Superior temporal gyrus (tissue), 1 donor: ENCODE measurements around the gene BICD2.

Experiments used
- DNase-seq: peaks from one replicate; pipeline ENCODE4 v3.0.0-alpha.2; 2016; ENCODE audit errors: extremely low spot score

Gene BICD2

DNA sequence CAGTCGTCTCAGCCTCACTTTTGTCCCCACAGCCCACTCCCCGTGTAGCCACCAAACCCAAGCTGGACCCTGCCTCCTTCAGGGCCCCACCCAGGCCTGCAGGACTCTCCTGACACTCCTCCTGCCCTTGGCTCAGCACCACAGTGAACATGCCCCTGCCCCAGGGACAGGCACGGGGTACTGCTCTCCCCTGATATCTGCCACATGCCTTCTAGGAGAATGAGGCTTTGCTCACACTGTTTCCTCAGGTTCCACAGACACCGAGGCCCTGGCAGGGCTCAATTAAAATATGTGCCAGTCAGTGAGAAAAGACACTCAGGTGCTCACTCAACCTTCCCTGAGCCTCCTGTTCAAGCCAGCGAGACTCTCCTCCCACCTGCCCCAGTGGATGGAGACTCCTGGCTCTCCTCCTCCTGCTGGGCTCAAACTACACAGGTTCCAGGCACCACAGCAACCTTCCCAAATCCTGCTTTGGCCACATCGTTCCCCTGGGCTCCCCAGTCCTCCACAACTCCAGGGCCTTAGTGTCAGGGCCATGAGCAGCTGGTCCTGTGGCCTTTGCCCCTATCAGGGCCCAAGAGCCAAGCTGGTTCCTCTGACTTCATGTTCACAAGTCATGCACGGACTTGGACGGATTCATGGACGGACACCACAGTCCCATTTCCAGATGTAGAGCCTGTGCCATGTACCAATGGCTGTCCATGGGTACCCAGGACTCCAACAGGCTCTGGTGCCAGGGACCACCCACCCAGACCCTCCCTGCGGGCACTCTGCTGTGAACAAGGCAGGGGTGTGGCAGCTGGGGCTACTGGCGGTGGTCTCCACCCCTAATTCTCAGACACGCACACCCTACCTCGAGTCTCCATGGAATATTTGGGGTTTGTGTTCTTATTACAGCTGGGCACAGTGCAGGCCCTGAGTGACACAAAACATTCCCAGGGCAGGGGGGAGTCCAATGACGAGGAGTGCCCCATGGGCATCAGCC is 36.6 kb downstream of the BICD2 start:
- DNase-seq: no peak

GRCh38 chr9:92726971-92727715 is 37.5 kb downstream of the BICD2 start:
- DNase-seq: no peak

GRCh38 chr9:92726348-92726747 is 38.3 kb downstream of the BICD2 start:
- no peak for DNase-seq

- no peak for DNase-seq
These were observed 38.9 kb downstream of the BICD2 start for GRCh38 chr9:92725766-92726165.

GRCh38 chr9:92725266-92725545 is 39.4 kb downstream of the BICD2 start:
- no peak for DNase-seq

- no peak for DNase-seq
These were observed 39.9 kb downstream of the BICD2 start for GRCh38 chr9:92724528-92725265.

DNA sequence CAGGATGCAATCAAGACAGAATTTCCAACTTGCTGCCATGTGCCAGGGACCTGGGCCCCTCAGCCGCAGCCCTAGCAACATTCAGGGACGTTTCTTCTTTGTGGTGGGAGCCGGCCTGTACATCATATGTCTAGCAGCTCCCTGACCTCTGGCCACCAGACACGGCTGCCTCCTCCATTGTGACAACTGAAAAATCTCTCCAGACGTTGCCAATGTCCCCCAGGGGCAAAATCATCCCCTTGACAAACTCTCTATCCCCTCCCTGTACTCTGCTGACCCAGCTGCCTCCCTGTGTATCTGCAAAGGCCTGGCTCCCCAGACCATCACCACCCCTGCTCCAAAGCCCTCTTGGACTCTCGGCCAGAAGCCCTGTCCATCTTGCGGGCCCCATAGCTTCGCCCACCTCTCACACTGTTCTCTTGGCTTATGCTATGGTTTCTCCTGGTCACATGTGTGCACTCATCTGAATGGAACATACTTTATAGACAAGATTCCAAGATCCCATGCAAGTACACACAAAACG is 40.8 kb downstream of the BICD2 start:
- no peak for DNase-seq

- DNase-seq: peak; percentile 90
These were observed 41.4 kb downstream of the BICD2 start for GRCh38 chr9:92723299-92723625.

DNA sequence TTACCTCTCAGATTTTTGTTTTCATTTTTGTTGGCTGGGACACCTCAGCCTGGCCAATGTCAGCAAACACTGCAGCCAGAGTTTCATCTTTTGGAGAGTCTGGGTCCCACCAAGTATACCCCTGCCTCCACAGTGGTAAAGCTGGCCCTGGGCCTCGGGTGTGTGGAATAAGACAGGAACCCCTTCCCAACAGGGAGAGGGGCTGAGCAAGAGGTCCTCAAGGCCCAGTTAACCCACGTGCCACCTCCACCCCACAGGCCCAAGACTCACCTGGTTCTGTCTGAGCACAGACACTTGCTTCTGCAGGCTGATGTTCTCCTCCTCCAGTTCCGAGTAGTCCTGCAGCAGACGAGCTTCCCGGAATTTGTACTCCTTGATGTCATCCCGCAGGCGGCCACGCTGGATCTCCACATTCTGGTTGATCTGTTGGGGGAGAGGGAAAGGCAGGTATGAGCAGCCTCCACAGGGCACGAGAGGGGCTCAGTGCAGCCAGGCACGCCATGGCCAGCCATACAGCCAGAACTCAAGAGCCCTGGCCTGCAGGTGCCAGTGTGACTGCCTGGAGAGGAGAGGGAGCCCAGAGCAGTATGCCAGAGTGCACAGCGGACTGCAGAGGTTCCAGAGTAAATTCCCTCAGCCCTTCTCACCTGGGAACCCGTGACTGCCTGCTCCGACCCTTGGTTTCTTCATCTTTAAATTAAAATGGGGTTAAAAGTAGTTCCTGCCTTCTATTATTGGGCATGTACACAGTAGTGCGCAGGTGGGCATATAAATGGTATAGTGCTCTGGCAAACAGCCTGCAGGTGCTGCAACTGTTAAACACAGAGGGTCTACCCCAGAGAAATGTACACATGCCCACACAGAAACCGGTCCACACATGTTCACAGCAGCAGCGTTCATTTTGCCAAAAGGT is 42.0 kb downstream of the BICD2 start:
- no peak for DNase-seq

- DNase-seq: no peak
These were observed 43.1 kb downstream of the BICD2 start for GRCh38 chr9:92721548-92721947.

DNA sequence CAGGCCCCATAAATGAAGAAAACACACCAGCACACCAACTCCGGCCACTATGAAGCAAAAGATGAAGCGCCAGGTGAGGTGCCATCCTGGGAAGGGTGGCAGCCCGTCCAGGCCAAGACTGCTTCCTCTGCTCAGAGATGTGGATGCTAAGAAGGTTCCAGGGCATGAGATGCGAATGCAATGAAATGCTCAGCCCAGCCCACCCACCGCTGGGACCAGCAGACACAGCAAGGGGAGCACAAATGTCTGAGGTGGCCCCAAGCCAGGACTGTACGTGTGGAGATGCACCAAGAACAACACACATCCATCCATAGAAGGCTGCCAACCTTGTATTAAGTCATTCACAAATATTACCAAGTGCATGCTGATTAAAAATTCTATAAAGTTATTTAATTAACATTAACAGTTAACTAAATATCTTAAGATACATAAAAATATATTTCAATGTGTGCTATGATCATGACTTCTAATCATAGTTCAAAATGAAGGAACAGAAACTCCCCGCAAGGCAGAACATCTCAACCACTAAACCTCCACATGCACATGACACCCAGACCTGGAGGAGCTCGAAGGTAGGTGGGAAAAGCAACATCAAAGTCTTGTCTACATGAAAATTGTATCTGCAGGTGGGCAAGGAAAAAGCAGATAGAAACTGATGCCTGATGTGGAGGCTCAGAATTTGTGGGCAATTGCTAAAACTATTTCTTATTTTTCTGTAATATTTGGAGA is 43.7 kb downstream of the BICD2 start:
- DNase-seq: no peak

DNA sequence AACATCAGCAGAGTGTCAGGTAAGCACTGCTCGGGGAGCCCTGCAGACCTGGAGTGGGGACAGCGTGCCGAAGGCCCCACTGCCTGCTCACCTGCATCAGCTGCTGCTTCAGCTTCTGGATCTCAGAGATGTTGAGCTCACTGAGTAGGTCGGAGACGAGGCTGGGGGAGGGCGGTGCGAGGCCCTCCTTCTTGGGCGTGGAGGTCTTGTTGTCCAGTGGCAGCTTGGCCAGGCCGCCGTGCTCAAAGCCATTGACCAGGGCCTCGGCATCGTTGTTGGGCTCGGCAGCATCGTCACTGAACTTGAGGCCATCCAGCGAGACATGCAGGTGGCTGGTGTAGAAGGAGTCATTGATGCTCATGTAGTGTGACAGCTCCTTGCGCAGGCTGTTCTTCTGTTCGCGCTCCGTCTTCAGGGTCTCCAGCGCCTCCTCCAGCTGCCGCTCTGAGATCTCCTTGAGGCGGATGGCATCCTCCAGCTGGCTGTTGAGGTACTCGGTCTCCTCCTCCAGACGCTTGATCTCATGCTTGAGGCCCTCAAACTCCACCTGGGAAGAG is 44.3 kb downstream of the BICD2 start:
- no peak for DNase-seq

DNA sequence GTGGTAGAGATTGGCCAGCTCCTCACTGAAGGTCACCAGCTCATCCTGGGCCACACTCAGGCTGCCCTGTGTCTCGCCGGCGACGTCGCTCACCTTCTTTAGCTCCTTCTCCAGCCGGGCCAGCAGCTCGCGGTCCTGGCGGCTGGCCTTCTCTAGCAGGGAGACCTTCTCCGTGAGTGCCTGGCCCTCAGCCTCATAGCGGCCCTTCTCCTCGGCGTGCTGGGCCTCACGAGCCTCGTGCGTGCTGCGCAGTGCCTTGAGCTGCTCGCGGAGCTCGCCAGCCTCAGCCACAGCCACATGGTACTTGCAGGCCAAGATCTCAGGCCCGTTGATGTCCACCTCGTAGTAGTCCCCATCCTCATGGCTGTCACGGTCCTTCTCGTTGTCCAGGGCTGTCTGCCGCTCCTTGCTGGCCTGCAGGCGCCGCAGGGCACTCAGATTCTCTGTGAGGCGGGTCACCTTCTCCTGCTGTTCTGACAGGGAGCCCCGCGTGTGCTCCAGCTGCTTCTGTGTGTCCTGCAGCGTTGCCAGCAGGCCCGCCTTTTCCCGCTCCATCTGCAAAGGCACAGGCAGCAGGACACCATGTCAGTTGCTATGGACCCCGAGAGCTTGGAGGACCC is 45.5 kb downstream of the BICD2 start:
- DNase-seq: no peak

DNA sequence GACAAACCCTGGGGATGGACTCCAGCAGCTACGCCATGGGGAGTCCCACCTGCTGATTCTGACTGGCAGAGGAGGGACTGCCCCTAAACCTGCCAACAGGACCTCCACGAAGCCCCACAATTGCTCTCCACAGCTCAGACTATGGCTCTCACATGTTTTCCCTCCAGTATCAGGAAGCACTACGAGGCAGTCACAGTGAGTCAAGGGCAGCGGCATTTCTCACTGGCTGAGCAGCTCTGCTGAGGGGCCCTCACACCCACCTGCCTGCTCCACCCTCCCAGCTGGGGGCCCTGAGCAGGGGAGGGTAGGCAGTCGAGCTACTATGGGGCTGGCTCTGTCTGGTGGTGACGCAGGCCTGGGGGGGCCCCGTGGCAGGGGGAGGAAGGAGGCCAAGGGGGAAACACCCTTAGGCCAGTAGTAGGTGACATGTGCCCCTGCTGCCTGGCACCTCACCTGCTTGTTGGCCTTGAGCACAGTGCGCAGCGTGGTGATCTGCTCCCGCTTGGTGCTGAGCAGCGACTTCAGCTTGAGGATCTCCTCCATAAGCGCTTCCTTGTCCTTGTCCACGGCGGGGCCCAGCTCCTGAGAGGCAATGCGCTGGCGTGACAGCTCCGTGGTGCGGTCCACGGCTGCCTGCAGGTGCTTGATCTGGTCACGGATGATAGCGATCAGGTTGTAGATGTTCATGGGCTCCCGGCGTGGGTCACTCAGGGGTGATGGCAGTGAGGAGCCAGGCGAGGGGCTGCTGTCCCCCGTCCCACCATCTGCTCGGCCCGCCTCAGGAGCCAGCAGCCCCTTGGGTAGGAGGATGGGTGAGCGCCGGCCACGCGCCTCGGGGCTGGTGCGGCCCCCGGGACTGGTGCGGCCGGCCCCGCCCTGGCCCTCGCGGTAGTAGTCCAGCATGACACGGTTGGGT is 46.3 kb downstream of the BICD2 start:
- DNase-seq: no peak

DNA sequence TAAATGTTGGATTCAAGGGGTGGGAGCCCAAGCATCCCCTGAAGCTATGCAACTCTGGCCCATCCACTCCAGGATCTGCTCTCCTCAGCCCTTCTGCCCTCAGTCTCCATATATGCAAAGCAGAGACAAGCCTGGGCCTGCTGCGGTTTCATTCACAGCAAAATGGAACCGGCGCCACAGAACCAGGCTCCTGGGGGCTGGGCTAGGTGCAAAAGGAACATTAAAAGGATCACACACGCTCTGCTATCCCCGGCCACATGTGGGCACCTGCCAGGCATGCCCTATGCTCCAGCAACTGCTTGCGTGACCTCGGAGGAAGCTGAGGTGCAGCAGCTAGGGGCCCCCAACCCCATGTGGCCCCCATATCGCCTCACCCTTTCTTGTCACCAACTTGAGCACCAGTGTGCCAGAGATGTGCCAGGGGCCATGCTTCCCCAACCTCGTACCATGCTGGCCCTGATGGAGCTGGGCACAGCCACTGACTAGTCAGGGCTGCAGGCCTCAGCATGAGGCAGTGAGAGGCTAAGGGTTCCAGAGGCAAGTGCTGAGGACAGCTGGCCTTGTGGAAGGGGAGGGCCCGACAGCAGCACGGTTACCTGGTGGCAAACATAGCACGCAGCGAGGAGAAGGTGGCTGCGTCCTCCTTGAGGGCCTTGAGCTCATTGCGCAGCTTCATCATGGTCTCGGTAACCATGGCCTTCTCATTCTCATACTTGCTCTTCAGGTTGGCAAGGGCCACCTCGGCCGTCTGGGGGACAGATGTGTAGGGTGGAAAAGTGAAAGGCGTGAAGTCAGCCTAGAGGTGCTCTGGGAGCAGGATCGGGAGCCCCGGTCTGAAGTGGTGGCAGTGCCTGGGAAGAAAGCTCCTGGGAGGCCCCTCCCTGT is 47.2 kb downstream of the BICD2 start:
- no peak for DNase-seq

DNA sequence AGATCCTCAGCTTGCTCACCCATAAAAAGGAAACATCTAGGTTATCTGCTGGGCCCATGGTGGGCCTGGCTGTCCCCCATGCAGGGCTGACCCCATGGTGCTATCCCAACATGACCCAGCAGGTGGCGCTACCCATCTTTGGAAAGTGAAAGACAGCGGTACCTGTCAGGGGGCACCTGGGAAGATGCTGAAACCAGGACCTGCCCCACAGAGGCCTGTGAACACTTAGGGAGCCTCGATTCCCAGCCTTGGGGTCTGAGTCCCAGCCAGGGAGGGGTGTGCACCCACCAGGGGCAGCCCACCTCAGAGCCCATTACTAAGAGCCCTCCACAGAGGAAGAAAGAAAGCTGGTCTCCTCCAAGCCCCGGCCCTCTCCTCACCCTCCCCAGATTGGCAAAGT is 48.1 kb downstream of the BICD2 start:
- peak; percentile 66 for DNase-seq

DNA sequence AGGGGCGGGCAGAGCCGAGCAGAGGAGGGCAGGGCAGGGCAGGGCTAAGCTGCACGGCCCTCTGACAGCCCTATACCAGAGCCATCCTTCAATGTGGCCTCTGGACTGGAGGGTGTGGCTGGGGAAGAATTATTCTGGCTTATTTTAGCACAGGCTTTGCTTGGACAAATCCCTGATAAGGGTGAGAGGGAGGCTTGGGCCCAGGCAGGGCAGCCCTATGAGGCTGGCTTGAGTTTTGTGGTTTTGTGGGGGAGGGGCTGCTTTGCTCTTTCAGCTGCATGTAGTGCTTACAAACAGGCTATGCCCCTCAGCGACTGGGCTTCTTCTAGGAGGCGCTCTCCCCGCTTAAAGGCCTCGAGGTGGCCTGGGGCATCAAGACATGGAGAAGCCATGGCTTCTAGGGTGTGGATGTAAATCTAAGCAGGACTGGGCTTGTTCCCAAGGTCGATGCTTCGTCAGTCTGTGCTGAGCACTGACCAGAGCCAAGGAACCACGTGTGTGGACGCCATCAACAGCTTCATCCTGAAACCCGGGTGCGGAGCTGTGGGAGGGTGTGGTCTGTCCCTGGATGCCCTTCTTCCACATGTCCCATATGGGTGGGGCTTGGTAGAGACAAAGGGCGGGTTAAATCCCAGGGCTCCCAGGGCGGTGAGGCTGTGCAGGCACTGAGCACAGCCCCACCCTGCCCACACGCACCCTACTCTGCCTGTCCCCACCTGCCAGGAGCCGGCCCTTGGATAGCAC is 49.0 kb downstream of the BICD2 start:
- no peak for DNase-seq
